Measurements from ENCODE around the gene TAMALIN. TPM values are rescaled to one million over a fixed set of nuclear protein-coding genes. Genes with fewer than 3 reads are reported as not detected.
A peak's percentile ranks its signal among the peaks of the same experiment; 100 is the strongest.

Gene TAMALIN
- total and polyA plus RNA-seq, 2 of the 4 experiments (the other 2 are of a cell fraction), result 2.7 to 5.3 TPM

- Histone ChIP-seq H3K4me2 (ENCODE audit: low read depth, low read length) (no peak overlapping the region), H2AFZ (replicated peaks; ENCODE audit: low read length, poor library complexity) (no peak overlapping the region), H2AK5ac (ENCODE audit: low read depth, low read length) (peak overlapping the region; percentile 96)
These were observed 37.1 kb upstream of the TAMALIN start for GRCh38 chr12:51969643-51970042.

More at GRCh38 chr12:51969643-51970042, 37.1 kb upstream of the TAMALIN start:
- H3K9me3 ChIP-seq (ENCODE audit: control insufficient read depth, insufficient read depth, low read length), result no peaks in the 10 kb centered on the region
- no peak overlapping the region for H3K18ac ChIP-seq (ENCODE audit: low read depth, low read length)
- peak overlapping the region; percentile 84 for H2BK5ac ChIP-seq (ENCODE audit: low read depth, low read length, poor library complexity, severe bottlenecking)
- DNase-seq (no peak), ATAC-seq (ENCODE audit: low read depth) (no peak)
- ChIA-PET POLR2A (ENCODE audit: unreplicated experiment) (no interaction called here), CTCF (interaction anchor here (2.6 kb wide), 1 partner anchor 8 kb away, joined by 16 read pairs; no protein-coding TSS in a partner anchor)
- H4K91ac ChIP-seq (ENCODE audit: insufficient read depth, low read depth, low read length), result peak overlapping the region; percentile 76
- H3K27ac ChIP-seq (ENCODE audit: insufficient read depth, low read length), result no peak overlapping the region
- peaks cover 15% of the 10 kb centered on the region for H4K20me1 ChIP-seq (ENCODE audit: insufficient read depth, low read length)
- no peak overlapping the region for H3K56ac ChIP-seq (ENCODE audit: extremely low read depth, insufficient read depth, low read length)
- H2AK9ac ChIP-seq (replicated peaks; ENCODE audit: low read depth, low read length, poor library complexity), result no peak overlapping the region
- in situ Hi-C loops (cut with MboI; ENCODE audit: low sequenced_read_pairs), result no loop called here
- dilution Hi-C loops (cut with HindIII; ENCODE audit: low sequenced_read_pairs, unreplicated experiment), result loop anchor here (25.0 kb wide), 1 partner anchor 107 kb away; no protein-coding TSS in a partner anchor
- peaks cover 31% of the 10 kb centered on the region for H3K9me1 ChIP-seq (ENCODE audit: insufficient read depth, low read length)
- peak overlapping the region; percentile 91; the same call in 1 of the 3 replicates for H2BK15ac ChIP-seq (ENCODE audit: low read depth, low read length)
- H3K4ac ChIP-seq (ENCODE audit: low read depth, low read length), result peak overlapping the region; percentile 82
- peak overlapping the region; percentile 73 for H2BK20ac ChIP-seq (ENCODE audit: low read depth, low read length)
- no peak overlapping the region for H3K4me3 ChIP-seq (ENCODE audit: insufficient read depth, low read depth, low read length)
- H2BK120ac ChIP-seq (ENCODE audit: low read depth, low read length), result peak overlapping the region; percentile 82
- no peak for TF ChIP-seq NFE2L2 (IDR thresholded peaks at IDR 0.05; ENCODE audit: low read depth, low read length)
- TF ChIP-seq SMC3 (IDR thresholded peaks at IDR 0.05; ENCODE audit: low read depth, low read length), result no peak
- TF ChIP-seq RCOR1 (IDR thresholded peaks at IDR 0.05; ENCODE audit: insufficient replicate concordance, low read length), result no peak
- no peak for TF ChIP-seq MAZ (IDR thresholded peaks at IDR 0.05; ENCODE audit: borderline replicate concordance, low read depth, low read length)
- TF ChIP-seq CEBPB (IDR thresholded peaks at IDR 0.05; ENCODE audit: low read depth, low read length), result no peak
- TF ChIP-seq RFX5 (IDR thresholded peaks at IDR 0.05; ENCODE audit: low read depth, low read length), result no peak
- TF ChIP-seq MXI1 (IDR thresholded peaks at IDR 0.05; ENCODE audit: borderline replicate concordance, low read depth, low read length), result no peak
- no peak for TF ChIP-seq CTCF (conservative IDR thresholded peaks at IDR 0.05; ENCODE audit: low read depth, low read length)
- TF ChIP-seq MAFK (IDR thresholded peaks at IDR 0.05; ENCODE audit: low read depth, low read length), result no peak
- TF ChIP-seq USF2 (IDR thresholded peaks at IDR 0.05; ENCODE audit: low read depth, low read length), result no peak
- TF ChIP-seq POLR2A (IDR thresholded peaks at IDR 0.05; ENCODE audit: low read depth, low read length), result no peak
- TF ChIP-seq CHD1 (IDR thresholded peaks at IDR 0.05; ENCODE audit: low read depth, low read length), result no peak
- no peaks in the 10 kb centered on the region for H3K27me3 ChIP-seq (ENCODE audit: control insufficient read depth, insufficient read depth, low read length)
- WGBS, 2 experiments (ENCODE audit: extremely low coverage in 2 of 2, insufficient read length in 1 of 2), result no CpG with 5 or more reads among the region's 2 CpGs
- H3K36me3 ChIP-seq (ENCODE audit: control insufficient read depth, insufficient read depth, low read length), result no peaks in the 10 kb centered on the region
- peak overlapping the region; percentile 65; the same call in 1 of the 2 replicates for H3K23ac ChIP-seq (ENCODE audit: low read depth, low read length)
- BruUV-seq (replicated peaks), result no TSS peak
- no peak overlapping the region for H3K9ac ChIP-seq (ENCODE audit: low read depth, low read length)
- intact Hi-C loops (cut with micrococcal nuclease), result no loop called here
- no peak overlapping the region for H4K5ac ChIP-seq (ENCODE audit: low read depth, low read length)
- peak overlapping the region in 1 of 2 experiments; percentile 78; a peak in 2 of 4 replicates for H4K8ac ChIP-seq (ENCODE audit: low read depth in 2 of 2, low read length in 2 of 2)
- peak overlapping the region; percentile 57 for H3K14ac ChIP-seq (replicated peaks; ENCODE audit: low read depth, low read length)
- peaks cover 29% of the 10 kb centered on the region for H3K4me1 ChIP-seq (ENCODE audit: control insufficient read depth, insufficient read depth, low read length)
- peaks cover 40 to 80% of the 10 kb centered on the region in 2 experiments for H3K79me1 ChIP-seq (ENCODE audit: low read depth in 1 of 2, low read length in 2 of 2)
